ENCODE results near the gene HSD17B1.
"Not testable (repeated sequence)": the region's sequence is repeated elsewhere in the genome, so short reads cannot be mapped to it uniquely, and the experiment has no call there.

Gene HSD17B1

GRCh38 chr17:42537826-42538451 lies 14.8 kb upstream of the HSD17B1 start:
- WGBS, 2 experiments (ENCODE audit: insufficient coverage in 2 of 2) = 93 to 100% methylated on average over 1 to 3 of the region's 5 CpGs
- Histone ChIP-seq H3K36me3 (ENCODE audit: control insufficient read depth, insufficient read depth, low read length) (peaks cover 22% of the 10 kb centered on the region), H3K27ac (ENCODE audit: low read depth, low read length, severe bottlenecking) (no peak overlapping the region), H3K4me3 (ENCODE audit: extremely low read depth, insufficient read depth, low read length, poor library complexity, severe bottlenecking) (no peak overlapping the region), H3K9me3 (ENCODE audit: control insufficient read depth, low read length) (no peaks in the 10 kb centered on the region), H3K4me1 (ENCODE audit: control insufficient read depth, insufficient read depth, low read length, poor library complexity, severe bottlenecking) (peaks cover 11% of the 10 kb centered on the region)

GRCh38 chr17:42538482-42538881 lies 14.2 kb upstream of the HSD17B1 start:
- peaks cover 27% of the 10 kb centered on the region for H3K36me3 ChIP-seq (ENCODE audit: control insufficient read depth, insufficient read depth, low read length)
- H3K4me1 ChIP-seq (ENCODE audit: control insufficient read depth, insufficient read depth, low read length, poor library complexity, severe bottlenecking) = peaks cover 11% of the 10 kb centered on the region
- WGBS, 2 experiments (ENCODE audit: insufficient coverage in 2 of 2) = 97 to 98% methylated on average over 9 to 10 of the region's 14 CpGs
- H3K9me3 ChIP-seq (ENCODE audit: control insufficient read depth, low read length) = no peaks in the 10 kb centered on the region
- no peak overlapping the region for H3K27ac ChIP-seq (ENCODE audit: low read depth, low read length, severe bottlenecking)
- no peak overlapping the region for H3K4me3 ChIP-seq (ENCODE audit: extremely low read depth, insufficient read depth, low read length, poor library complexity, severe bottlenecking)

- H3K9me3 ChIP-seq (ENCODE audit: control insufficient read depth, low read length); H3K27ac ChIP-seq (ENCODE audit: low read depth, low read length, severe bottlenecking); H3K4me3 ChIP-seq (ENCODE audit: extremely low read depth, insufficient read depth, low read length, poor library complexity, severe bottlenecking): not testable (repeated sequence)
- Histone ChIP-seq H3K36me3 (ENCODE audit: control insufficient read depth, insufficient read depth, low read length) (peaks cover 40% of the 10 kb centered on the region), H3K4me1 (ENCODE audit: control insufficient read depth, insufficient read depth, low read length, poor library complexity, severe bottlenecking) (peaks cover 11% of the 10 kb centered on the region)
- WGBS, 2 experiments (ENCODE audit: insufficient coverage in 2 of 2) = 92 to 94% methylated on average over 3 of the region's 4 CpGs
Observed at GRCh38 chr17:42540558-42540957, 12.2 kb upstream of the HSD17B1 start.

- WGBS, 2 experiments (ENCODE audit: insufficient coverage in 2 of 2) = 92 to 96% methylated on average over 12 to 15 of the region's 17 CpGs
- Histone ChIP-seq H3K27ac (ENCODE audit: low read depth, low read length, severe bottlenecking) (peak overlapping the region; percentile 36), H3K4me1 (ENCODE audit: control insufficient read depth, insufficient read depth, low read length, poor library complexity, severe bottlenecking) (peaks cover 11% of the 10 kb centered on the region), H3K9me3 (ENCODE audit: control insufficient read depth, low read length) (no peaks in the 10 kb centered on the region), H3K36me3 (ENCODE audit: control insufficient read depth, insufficient read depth, low read length) (peaks cover 40% of the 10 kb centered on the region), H3K4me3 (ENCODE audit: extremely low read depth, insufficient read depth, low read length, poor library complexity, severe bottlenecking) (no peak overlapping the region)
Observed at GRCh38 chr17:42541041-42541833, 11.5 kb upstream of the HSD17B1 start.

GRCh38 chr17:42543190-42544079 lies 9.3 kb upstream of the HSD17B1 start:
- Histone ChIP-seq H3K4me1 (ENCODE audit: control insufficient read depth, insufficient read depth, low read length, poor library complexity, severe bottlenecking) (peaks cover 5% of the 10 kb centered on the region), H3K9me3 (ENCODE audit: control insufficient read depth, low read length) (no peaks in the 10 kb centered on the region), H3K4me3 (ENCODE audit: extremely low read depth, insufficient read depth, low read length, poor library complexity, severe bottlenecking) (no peak overlapping the region), H3K36me3 (ENCODE audit: control insufficient read depth, insufficient read depth, low read length) (peaks cover 33% of the 10 kb centered on the region), H3K27ac (ENCODE audit: low read depth, low read length, severe bottlenecking) (no peak overlapping the region)
- 94 to 96% methylated on average over 35 to 39 of the region's 39 CpGs for WGBS, 2 experiments (ENCODE audit: insufficient coverage in 2 of 2)

- Histone ChIP-seq H3K27ac (ENCODE audit: low read depth, low read length, severe bottlenecking) (no peak overlapping the region), H3K4me3 (ENCODE audit: extremely low read depth, insufficient read depth, low read length, poor library complexity, severe bottlenecking) (no peak overlapping the region), H3K4me1 (ENCODE audit: control insufficient read depth, insufficient read depth, low read length, poor library complexity, severe bottlenecking) (peaks cover 9% of the 10 kb centered on the region), H3K9me3 (ENCODE audit: control insufficient read depth, low read length) (no peaks in the 10 kb centered on the region), H3K36me3 (ENCODE audit: control insufficient read depth, insufficient read depth, low read length) (peaks cover 24% of the 10 kb centered on the region)
- WGBS, 2 experiments (ENCODE audit: insufficient coverage in 2 of 2) = 77% methylated on average over 8 of the region's 8 CpGs
Observed at GRCh38 chr17:42544874-42545283, 7.8 kb upstream of the HSD17B1 start.

- peaks cover 24% of the 10 kb centered on the region for H3K36me3 ChIP-seq (ENCODE audit: control insufficient read depth, insufficient read depth, low read length)
- H3K27ac ChIP-seq (ENCODE audit: low read depth, low read length, severe bottlenecking); H3K4me3 ChIP-seq (ENCODE audit: extremely low read depth, insufficient read depth, low read length, poor library complexity, severe bottlenecking); H3K4me1 ChIP-seq (ENCODE audit: control insufficient read depth, insufficient read depth, low read length, poor library complexity, severe bottlenecking); H3K9me3 ChIP-seq (ENCODE audit: control insufficient read depth, low read length): not testable (repeated sequence)
- 86 to 88% methylated on average over 1 of the region's 9 CpGs for WGBS, 2 experiments (ENCODE audit: insufficient coverage in 2 of 2)
Observed at GRCh38 chr17:42545755-42546505, 6.8 kb upstream of the HSD17B1 start.

- H3K4me3 ChIP-seq (ENCODE audit: extremely low read depth, insufficient read depth, low read length, poor library complexity, severe bottlenecking) = no peak overlapping the region
- peaks cover 4% of the 10 kb centered on the region for H3K4me1 ChIP-seq (ENCODE audit: control insufficient read depth, insufficient read depth, low read length, poor library complexity, severe bottlenecking)
- H3K27ac ChIP-seq (ENCODE audit: low read depth, low read length, severe bottlenecking) = no peak overlapping the region
- 95 to 97% methylated on average over 16 to 21 of the region's 23 CpGs for WGBS, 2 experiments (ENCODE audit: insufficient coverage in 2 of 2)
- no peaks in the 10 kb centered on the region for H3K9me3 ChIP-seq (ENCODE audit: control insufficient read depth, low read length)
- peaks cover 24% of the 10 kb centered on the region for H3K36me3 ChIP-seq (ENCODE audit: control insufficient read depth, insufficient read depth, low read length)
Observed at GRCh38 chr17:42547001-42547461, 5.7 kb upstream of the HSD17B1 start.

- WGBS, 2 experiments (ENCODE audit: insufficient coverage in 2 of 2) = 94 to 98% methylated on average over 8 to 14 of the region's 14 CpGs
- H3K4me3 ChIP-seq (ENCODE audit: extremely low read depth, insufficient read depth, low read length, poor library complexity, severe bottlenecking) = no peak overlapping the region
- H3K27ac ChIP-seq (ENCODE audit: low read depth, low read length, severe bottlenecking) = no peak overlapping the region
Observed at GRCh38 chr17:42547698-42548069, 5.0 kb upstream of the HSD17B1 start.

More at GRCh38 chr17:42547698-42548069, 5.0 kb upstream of the HSD17B1 start:
- Histone ChIP-seq H3K9me3 (ENCODE audit: control insufficient read depth, low read length) (no peaks in the 10 kb centered on the region), H3K4me1 (ENCODE audit: control insufficient read depth, insufficient read depth, low read length, poor library complexity, severe bottlenecking) (peaks cover 4% of the 10 kb centered on the region), H3K36me3 (ENCODE audit: control insufficient read depth, insufficient read depth, low read length) (peaks cover 21% of the 10 kb centered on the region)

Measured in mesodermal cell (in vitro differentiated cells).